HG02884 (cell line): ENCODE results near the gene SEC24C.
"Not testable (repeated sequence)": the region's sequence is repeated elsewhere in the genome, so short reads cannot be mapped to it uniquely, and the experiment has no call there.

Source experiments
- ATAC-seq: cut with Tn5 transposase; IDR thresholded peaks from one replicate; pipeline ENCODE4 v1.9.1; 2021; ENCODE audit warnings: mild to moderate bottlenecking, moderate library complexity; ENCODE audit not compliant: unreplicated experiment

The SEC24C gene

GRCh38 chr10:73743905-73744663 is at the start of gene SEC24C:
Gene SEC24C, plus strand, starts transcription at chr10:73744372. Its CDS starts 2,461 bp downstream, at chr10:73746833.
- peak; percentile 89 for ATAC-seq

GRCh38 chr10:73695302-73695701 is 48.9 kb upstream of the SEC24C start:
- ATAC-seq: not testable (repeated sequence)

GRCh38 chr10:73697675-73698159 is 46.5 kb upstream of the SEC24C start, which contains the start of gene AGAP5:
Gene AGAP5, minus strand, starts transcription at chr10:73698109. Its CDS starts 354 bp downstream, at chr10:73697755.
- not testable (repeated sequence) for ATAC-seq

GRCh38 chr10:73698819-73699218 is 45.4 kb upstream of the SEC24C start:
- not testable (repeated sequence) for ATAC-seq

GRCh38 chr10:73703924-73704323 is 40.2 kb upstream of the SEC24C start:
- ATAC-seq: not testable (repeated sequence)

- ATAC-seq: not testable (repeated sequence)
Observed at GRCh38 chr10:73705506-73706072, 38.6 kb upstream of the SEC24C start.

GRCh38 chr10:73706488-73706887 is 37.7 kb upstream of the SEC24C start:
- ATAC-seq: not testable (repeated sequence)

- ATAC-seq: not testable (repeated sequence)
Observed at GRCh38 chr10:73707628-73708027, 36.5 kb upstream of the SEC24C start.

GRCh38 chr10:73708122-73708521 is 36.0 kb upstream of the SEC24C start:
- not testable (repeated sequence) for ATAC-seq

- ATAC-seq: not testable (repeated sequence)
Observed at GRCh38 chr10:73711683-73712082, 32.5 kb upstream of the SEC24C start.

GRCh38 chr10:73713912-73714311 is 30.3 kb upstream of the SEC24C start:
- ATAC-seq: not testable (repeated sequence)

GRCh38 chr10:73714483-73714882 is 29.7 kb upstream of the SEC24C start:
- ATAC-seq: not testable (repeated sequence)

- ATAC-seq: not testable (repeated sequence)
Observed at GRCh38 chr10:73715179-73716156, 28.7 kb upstream of the SEC24C start.

- ATAC-seq: no peak
Observed at GRCh38 chr10:73716251-73716650, 27.9 kb upstream of the SEC24C start.

- ATAC-seq: no peak
Observed at GRCh38 chr10:73717556-73717955, 26.6 kb upstream of the SEC24C start.

- ATAC-seq: not testable (repeated sequence)
Observed at GRCh38 chr10:73720561-73720960, 23.6 kb upstream of the SEC24C start.

- ATAC-seq: no peak
Observed at GRCh38 chr10:73723516-73723915, 20.7 kb upstream of the SEC24C start.

- ATAC-seq: not testable (repeated sequence)
Observed at GRCh38 chr10:73729781-73730152, 14.4 kb upstream of the SEC24C start.

- ATAC-seq: no peak
Observed at GRCh38 chr10:73730153-73730906, 13.8 kb upstream of the SEC24C start.
